HG03135 (cell line): ENCODE results near the gene PLXNB2.

Source experiments
- ATAC-seq: cut with Tn5 transposase; IDR thresholded peaks from one replicate; pipeline ENCODE4 v1.9.1; 2021; ENCODE audit warnings: mild to moderate bottlenecking, moderate library complexity; ENCODE audit not compliant: unreplicated experiment

Gene PLXNB2

DNA sequence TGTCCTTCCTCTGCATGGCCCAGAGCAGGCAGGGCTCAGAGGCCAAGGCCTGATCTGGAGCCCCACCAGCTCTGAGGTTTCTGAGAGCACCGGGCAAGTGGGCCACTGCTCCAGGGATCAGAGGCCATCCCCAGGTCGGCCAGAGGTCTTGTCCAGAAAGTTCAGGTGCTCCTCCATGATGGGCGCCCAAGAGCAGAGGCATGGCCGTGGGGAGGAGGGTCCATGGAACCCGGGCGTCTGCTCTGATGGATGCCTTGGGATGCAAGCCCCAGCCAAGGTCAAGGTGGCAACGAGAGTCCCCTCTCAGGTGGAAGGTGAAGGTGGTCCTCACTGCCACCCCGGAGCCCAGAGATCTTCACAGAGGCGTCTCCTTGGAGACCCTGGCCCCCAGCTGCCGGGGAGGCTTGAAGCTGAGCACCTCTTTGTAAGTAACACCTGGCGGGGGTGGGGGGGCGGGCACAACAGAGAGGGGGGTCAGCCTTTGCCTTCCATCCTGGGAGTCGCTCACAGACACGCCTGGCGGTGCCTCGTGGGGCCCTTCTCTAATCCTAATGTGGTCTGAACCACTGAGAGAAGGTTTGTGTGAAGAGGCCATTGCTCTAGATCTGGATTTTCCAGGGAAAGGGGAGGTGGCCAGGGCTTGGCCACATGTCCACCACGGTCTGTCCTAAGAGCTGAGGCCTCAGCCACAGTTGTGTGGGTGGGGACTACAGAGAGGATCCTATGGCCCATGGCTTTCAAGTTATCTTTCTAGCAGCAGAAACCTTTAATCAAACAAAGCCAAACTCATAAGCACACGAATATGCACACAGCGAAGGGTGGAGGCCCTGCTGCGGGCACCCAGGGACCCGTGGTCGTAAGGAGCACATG, 54.2 kb downstream of the PLXNB2 start:
- no peak for ATAC-seq

DNA sequence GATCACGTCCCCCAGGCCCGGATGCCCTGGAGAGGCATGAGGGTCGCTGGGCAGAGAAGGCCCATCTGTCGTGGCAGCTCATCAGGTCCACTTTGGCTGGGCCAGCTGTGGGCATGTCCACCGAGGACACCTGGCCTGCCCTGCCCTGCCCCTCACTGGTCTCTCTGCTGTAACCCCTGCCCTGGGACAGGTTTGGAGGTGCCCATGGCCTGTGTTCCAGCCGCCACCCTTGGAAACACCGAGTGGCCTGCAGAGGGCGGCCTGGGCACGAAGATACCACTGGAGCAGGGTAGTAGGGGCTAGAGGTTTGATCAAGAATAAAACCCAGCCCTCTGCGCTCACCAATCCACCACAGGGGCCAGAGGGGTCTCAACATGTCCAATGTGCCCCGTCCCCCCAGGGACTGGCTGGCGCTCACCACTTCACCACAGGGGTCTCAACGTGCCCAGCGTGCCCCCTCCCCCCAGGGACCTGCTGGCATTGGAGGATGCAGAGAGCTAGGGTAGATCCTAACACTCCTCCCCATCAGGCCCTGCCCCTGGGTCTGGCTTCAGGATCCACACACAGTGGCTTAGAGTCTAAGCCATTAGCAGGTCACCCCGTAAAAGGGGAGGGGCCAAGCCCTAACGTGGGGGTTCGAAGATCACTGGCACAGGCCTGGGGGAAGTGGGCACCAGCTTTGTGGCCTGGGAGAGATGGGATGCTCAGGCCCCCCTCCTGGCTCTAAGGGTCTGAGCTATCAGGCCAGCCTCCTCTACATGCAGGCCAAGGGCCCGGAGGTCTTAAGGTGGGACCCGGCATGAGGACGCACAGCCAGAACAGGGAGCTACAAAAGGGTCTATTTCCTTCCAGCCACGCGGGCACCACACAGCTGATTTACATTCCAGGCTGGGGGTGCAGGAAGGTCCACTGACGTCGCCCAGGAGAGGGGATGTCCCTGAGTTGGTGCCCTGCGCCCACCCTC, 55.1 kb downstream of the PLXNB2 start:
- ATAC-seq: no peak

- no peak for ATAC-seq
These were observed 55.9 kb downstream of the PLXNB2 start for GRCh38 chr22:50251477-50252081.

DNA sequence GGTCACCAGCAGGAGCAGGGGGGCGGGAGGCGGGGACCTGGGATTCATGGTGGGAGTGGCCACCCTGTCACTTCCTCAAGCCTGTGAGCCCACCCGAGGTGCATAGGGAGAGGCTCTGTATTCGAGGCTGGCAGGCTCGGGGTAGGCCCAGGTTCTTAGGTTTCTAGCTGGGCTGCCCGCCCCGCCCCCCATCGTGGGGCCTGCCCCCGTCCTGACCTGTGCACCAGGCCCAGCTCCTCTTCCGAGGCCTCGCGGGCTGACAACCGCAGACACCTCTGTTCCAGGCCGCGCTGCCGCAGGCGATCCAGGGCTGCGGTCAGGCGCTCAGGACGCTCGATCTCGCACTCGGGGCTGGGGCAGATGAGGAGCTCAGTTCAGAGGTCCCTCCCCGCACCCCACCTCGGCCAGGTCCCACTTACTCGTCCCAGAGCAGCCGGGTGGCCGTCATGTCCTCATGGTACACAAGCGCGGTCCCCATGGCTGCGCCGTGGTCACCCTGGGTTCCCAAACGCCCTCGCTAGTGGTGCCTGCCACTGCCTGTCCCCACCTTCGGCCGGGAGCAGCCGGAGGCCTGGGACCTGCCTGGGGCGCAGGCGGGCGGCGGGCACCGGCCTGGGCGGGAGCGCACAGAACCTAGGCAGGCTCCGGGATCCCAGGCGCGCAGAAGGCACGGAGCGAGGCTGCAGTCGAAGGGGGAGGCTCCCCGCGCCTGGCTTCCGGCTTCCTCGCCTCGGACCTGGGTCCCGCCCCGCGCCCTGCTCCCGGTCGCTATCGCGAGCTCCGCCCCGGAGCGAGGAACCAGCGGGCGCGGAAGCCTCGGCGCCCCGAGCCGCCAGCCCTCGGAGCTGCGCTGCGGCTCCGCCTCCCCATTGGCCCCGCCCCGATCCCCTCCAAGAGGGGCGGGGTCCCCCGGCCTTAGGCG, 56.6 kb downstream of the PLXNB2 start, which contains the start of gene HDAC10:
HDAC10 (minus strand) TSS at position 711 of the 922 bp plus-strand sequence; CDS start at position 478, 233 bp downstream.
- ATAC-seq: peak; percentile 46

DNA sequence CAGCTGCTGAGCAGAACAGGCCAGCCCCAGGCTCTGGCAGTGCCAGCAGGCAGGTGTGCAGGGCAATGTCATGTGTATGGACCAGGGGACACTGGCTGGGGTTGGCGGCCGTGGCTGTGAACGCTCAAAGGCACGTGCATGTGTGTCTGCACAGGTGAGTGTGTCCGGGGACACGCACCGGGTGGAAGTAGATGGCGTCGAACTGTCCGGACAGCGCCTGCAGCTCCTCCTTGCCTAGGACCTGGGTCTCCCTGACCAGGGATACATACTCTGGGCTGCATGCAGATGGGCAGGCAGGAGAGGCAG, 57.2 kb downstream of the PLXNB2 start:
- ATAC-seq: no peak

DNA sequence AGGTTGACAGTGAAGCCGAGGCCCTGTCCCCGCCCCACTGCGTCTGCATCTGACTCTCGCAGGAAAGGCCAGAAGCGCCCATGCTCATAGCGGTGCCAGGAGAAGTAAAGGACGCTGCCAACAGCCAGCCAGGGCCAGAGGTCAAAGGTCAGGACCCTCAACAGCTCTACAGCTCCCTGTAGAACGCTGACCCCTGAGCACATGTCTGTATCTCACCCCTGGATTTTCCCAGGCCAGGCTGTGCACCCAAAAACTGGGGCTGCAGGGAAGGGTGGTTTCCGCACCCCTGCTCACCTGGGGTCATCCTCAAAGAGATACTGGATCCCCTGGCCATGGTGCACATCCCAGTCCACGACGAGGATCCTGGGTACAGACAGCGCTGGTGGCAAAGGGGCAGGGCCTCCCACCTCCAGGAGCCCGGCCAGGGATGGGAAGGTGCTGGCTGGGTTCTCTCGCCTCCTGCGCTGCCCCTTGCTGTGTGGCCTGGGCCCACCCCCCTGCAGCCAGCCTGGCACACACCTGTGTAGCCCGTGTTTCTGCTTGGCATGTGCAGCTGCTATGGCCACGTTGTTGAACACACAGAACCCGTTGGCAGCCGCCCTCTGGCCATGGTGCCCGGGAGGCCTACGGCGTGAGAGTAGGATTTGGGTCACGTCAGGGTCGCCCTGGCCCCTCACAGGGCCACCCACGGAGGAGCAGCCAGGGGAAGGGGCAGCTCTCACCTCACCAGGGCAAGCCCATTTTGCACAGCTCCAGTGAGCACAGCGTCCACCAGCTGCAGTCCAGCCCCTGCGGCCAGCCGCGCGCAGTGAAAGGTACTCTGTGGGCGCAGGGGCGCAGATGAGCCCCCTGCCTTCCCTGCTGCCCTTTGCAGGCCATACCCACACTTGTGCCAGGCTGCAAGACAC, 57.9 kb downstream of the PLXNB2 start:
- ATAC-seq: no peak

DNA sequence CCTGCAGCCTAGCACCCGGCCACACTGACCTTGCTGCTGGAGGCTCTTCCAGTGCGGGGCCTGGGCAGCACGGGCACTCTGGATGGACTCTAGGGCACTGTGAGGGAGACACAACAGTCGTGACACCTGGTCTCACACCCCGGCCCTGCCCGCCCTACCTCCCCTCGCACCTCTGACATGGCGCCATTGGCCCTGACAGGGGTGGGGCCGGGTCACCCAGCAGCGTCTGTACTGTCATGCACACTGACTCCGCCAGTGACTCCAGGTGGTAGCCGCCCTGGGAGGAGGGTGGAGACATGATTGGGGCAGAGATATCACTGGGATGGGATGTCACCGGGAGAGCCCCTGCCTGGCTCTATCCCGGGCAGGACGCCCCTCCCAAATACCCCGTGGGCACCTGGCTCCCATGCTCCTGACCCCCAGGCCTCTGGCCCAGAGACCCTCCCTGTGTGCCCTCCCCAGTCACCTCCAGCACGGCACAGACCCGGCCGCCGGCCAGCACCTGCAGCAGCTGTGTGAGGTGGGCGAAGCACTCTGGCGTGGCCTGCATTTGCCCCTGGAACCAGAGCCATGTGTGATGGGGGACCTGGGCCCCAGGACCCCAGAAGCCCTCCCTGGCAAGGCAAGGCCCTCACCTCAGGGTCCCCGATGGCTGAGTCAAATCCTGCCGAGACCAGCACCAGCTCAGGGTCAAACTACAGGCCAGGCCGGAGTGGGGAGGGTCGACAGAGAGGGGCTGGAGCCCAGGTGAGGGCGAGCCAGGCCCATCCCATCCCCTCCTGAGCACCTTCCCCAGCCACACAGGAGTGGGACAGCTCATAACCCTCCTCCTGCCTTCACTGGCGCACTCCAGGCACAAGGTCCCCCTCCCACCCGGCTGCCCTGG, 59.0 kb downstream of the PLXNB2 start:
- ATAC-seq: no peak

- no peak for ATAC-seq
These were observed 59.7 kb downstream of the PLXNB2 start for GRCh38 chr22:50247748-50248147.

DNA sequence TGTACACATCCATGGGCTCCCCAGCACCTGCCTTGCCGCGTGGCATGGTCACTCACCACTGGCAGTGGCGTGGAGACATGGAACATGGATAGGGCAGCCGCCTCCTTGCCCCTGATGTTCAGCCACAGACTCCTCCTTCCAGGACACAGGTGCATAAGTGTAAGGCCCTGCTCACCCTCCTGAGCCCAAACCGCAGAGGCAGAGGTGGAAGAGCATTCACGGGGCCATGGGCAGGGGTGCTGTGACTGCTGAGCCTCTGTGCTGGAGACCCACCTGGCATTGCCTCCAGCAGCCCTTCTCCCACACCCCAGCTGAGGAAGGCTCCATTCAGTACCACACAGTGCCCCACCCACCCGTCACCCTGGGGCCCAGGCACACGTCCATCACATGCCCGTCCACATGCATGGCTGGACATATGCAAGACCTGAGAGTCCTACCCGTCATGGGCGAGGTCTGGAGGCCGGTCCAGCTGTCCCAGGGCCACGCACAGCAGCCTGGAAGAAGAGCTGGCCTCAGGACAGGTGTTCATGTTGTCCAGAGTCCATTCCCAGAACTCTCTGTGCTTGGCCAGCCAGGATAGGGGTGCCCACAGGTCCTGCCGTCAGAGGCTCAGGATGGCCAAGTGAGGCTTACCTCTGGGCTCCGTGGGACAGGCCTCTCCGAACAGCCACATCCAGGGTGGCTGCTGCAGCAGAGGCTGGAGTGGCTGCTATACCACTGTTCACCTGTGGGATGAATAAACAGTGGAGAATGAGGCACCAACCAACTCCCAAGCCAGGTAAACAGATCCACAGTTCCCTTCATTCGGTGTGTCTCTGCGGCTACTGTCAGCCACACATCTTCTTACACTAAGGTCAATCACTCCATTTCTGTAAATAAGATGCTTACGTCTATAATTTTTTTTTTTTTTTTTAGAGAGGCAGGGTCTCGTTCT, 60.9 kb downstream of the PLXNB2 start:
- ATAC-seq: no peak

GRCh38 chr22:50245214-50246072, 62.0 kb downstream of the PLXNB2 start:
- no peak for ATAC-seq

GRCh38 chr22:50244420-50245213, 62.8 kb downstream of the PLXNB2 start, which contains the start of gene TUBGCP6:
TSS of gene TUBGCP6 (minus strand) at chr22:50245023. CDS start at chr22:50244459, 564 bp downstream.
- peak; percentile 67 for ATAC-seq

GRCh38 chr22:50243685-50244419, 63.6 kb downstream of the PLXNB2 start:
- no peak for ATAC-seq

- no peak for ATAC-seq
These were observed 65.0 kb downstream of the PLXNB2 start for GRCh38 chr22:50242406-50242949.

DNA sequence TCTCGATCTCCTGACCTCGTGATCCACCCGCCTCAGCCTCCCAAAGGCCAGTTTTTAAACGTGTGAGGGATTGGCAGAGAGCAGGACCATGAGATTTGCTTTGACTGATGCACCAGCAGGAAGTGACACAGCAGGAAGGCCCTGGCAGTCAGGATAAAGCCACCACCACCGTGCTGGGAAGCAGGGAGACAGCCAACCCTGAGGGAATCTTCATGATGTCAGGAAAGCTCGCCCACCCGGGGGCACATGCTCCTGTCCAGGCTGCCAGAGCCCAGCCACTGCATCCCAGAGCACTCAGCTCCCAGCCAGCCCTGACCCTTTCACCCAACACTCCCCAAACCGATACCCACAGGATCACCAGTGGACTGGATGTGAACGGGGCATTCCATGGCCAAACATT, 68.7 kb downstream of the PLXNB2 start:
- ATAC-seq: no peak
